CD4-positive, alpha-beta T cell treated with Interferon gamma for 1 hour (primary cell): Measurements from ENCODE around the gene MAGI2.

Experiments
- DNase-seq: peaks from one replicate; pipeline ENCODE4 v3.0.0-alpha.2; 2020

Gene MAGI2

DNA sequence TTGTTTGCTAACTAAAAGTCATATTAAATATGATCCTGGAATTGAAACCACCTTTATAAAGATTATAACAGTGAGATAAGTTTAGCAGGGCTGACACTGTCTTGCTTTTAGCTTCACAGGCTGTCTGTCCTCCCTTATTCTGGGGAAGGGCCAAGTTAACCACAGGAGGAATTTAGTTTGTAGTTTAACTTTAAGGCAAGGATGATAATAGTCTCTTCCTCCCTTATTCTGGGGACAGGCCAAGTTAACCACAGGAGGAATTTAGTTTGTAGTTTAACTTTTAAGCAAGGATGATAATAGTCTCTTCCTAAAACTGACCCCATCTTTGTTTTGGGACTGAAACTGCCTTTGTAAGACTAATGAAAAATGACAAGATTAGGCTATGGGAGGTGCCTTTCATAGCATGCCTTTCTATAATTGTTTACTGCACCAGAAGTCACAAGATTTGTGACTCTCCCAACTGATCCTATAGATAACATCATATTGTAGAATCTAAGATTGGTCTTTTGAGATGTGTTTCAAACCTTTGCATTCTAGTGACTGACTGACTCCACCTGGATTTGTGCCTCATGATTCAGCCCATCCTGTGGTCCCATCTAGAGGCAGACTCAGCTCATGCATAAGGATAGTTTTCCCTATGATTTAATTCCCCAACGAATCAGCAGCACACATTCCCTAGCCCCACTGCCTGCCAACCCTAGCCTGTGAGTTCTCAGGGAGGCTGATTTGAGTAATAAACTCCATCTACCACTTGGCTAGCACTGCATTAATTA is 212.0 kb downstream of the MAGI2 start:
- DNase-seq, result no peak

DNA sequence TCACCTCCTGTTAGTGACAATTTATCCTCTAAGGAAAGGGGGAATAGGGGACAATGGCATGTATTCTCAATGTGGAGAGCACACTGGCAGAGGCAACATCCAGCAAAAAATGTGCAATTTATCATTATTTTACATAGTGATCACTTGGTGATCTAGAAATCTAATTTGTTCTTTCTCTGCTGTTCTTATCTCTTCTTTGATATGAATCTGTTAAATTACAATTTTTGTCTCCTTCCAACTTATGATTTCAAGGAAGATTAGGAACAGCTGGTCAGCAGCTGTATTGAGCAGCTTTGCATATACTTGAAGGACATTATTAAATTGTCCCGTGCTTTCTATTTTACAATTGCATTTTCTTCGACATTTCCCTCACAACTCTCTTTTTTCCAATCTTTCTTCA is 213.1 kb downstream of the MAGI2 start:
- no peak for DNase-seq

DNA sequence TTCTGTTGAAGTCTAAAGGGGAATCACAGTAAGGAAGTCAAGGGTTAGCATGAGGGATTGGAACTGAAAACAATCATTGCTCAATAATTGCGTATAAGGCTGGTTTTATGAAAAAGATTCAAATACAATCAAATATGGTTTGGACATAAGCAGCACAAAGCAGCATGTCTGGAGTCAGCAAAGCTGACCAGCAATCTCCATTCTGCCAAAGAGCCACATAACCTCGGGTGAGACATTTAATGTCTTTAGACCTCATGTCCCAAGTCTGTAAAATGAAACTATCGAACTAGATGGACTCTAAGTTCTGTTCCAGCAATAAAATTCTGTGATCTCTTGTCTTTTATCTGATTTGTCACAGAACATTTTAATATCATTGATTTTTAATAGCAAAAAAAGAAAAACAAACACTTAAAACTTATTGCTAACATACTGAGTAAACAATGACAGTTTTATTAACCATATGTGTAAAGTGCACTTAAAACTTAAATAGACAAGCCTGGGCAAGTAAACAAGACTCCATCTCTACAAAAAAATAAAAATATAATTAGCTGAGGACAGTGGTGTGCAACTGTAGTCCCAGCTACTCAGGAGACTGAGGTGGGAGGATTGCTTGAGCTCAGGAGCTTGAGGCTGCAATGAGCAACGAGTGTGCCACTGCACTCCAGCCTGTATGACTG is 217.0 kb downstream of the MAGI2 start:
- no peak for DNase-seq

- DNase-seq, result no peak
These were observed 226.4 kb downstream of the MAGI2 start for GRCh38 chr7:79227044-79227443.

DNA sequence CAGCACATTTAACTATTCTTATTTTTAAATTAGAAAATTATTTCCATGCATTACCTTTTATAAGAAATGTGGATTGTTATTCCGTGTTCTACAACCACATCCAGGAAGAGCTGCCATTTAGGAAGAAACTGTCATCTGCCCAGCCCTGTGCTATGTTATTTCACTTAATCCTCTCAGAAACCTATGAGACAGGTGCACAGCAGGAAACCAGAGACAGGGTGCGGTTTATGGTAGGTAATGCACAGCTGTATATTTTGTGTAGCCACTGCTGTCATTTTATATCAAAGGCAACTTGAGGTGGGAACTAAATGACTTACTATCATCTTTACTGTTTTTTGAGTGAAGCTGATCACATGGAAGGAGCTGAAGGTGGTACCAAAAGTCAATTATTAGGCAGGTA is 232.3 kb downstream of the MAGI2 start:
- DNase-seq, result no peak

- DNase-seq, result no peak
These were observed 235.4 kb downstream of the MAGI2 start for GRCh38 chr7:79217976-79218626.

GRCh38 chr7:79217468-79217867 is 236.0 kb downstream of the MAGI2 start:
- no peak for DNase-seq

DNA sequence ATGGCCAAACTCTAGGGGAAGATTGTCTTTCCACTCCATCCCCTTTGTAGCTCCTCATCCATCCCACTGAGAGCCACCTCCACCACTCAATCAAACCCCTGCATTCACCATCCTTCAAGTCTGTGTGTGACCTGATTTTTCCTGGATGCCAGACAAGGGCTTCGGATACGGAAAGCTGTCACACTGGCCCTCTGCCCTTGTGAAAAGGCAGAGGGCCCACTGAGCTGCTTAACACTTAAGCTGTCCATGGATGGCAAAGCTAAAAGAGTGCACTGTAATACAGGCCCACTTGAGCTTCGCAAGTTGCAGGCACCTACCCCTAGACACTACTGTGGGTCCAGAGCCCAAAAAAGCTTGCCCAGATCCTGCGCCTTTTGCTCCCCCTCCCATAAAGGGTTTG is 237.2 kb downstream of the MAGI2 start:
- no peak for DNase-seq

DNA sequence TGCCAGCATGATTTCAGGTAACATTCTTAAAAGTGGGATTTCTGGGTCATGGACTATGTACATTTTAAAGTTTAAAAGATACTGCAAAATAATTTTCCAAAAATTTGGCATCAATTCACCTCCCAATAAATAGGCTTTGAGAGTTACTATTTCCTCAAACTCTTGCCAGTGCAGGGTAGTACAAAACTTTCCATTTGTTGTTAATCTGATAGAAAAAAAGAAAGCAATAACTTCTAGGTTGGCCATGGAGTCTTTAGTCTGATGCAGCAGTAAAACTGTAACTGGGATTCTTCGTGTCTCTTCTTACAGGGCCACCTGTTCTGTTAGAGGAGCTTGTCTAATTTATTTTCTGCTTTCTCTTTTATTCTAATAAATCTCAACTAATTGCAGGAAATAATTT is 241.1 kb downstream of the MAGI2 start:
- no peak for DNase-seq

DNA sequence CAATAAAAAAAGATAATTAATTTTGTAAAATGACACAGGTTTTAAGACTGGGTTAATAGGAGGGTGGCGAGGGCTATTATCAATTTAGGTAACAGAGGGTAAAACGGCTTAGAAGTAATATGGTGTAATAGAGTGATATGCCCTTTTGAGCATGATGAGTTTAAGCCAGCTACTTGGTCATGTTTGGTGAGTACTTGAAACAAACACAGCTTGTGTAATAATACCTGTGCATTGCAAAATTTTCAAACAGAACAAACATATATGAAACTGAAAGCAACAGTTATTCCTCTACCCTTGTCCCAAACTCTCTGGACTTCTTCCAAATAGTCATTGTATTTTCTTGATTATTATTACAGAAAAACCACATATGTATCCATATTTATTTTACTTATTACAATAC is 241.7 kb downstream of the MAGI2 start:
- DNase-seq, result no peak

- DNase-seq, result no peak
These were observed 253.5 kb downstream of the MAGI2 start for GRCh38 chr7:79199961-79200360.

DNA sequence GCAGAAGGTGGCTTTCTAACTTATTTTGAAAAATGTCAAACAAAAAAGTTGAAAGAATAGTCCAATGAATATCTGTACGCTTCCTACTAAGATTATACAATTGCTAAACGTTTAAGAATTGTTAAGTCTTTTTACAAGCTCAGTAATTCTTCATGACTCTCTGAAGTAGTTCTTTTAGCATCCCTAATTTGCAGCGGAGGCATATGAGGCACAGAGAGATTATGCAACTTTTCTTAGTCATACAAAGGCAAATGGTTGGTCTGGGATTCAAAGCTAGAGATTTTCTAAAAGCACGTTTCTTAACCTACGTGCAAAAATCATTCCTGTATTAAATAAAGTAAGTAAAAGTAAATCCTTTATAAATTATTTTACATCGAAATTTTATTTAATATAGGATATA is 254.2 kb downstream of the MAGI2 start:
- DNase-seq, result no peak

- DNase-seq, result no peak
These were observed 267.9 kb downstream of the MAGI2 start for GRCh38 chr7:79185605-79186004.

DNA sequence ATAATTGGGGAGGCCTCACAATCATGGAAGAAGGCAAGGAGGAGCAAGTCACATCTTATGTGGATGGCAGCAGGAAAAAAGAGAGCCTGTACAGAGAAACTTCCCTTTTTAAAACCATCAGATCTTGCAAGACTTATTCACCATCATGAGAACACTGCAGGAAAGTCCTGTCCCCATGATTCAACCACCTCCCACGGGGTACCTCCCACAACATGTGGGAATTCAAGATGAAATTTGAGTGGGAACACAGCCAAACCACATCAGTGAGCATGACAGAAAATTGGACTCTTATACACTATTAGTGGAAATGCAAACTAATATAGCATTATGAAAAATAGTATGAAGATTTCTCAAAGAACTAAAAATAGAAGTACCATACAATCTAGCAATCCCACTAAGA is 271.2 kb downstream of the MAGI2 start:
- no peak for DNase-seq

DNA sequence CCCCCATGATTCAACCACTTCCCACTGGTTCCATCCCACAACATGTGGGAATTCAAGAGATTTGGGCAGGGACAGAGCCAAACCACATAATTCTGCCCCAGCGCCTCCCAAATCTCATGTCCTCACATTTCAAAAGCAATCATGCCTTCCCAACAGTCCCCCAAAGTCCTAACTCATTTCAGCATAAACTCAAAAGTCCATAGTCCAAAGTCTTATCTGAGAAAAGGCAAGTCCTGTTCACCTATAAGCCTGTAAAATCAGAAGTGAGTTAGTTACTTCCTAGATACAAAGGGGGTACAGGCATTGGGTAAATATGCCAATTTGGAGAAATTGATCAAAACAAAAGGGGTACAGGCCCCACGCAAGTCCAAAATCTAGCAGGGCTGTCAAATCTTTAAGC is 272.9 kb downstream of the MAGI2 start:
- DNase-seq, result no peak

DNA sequence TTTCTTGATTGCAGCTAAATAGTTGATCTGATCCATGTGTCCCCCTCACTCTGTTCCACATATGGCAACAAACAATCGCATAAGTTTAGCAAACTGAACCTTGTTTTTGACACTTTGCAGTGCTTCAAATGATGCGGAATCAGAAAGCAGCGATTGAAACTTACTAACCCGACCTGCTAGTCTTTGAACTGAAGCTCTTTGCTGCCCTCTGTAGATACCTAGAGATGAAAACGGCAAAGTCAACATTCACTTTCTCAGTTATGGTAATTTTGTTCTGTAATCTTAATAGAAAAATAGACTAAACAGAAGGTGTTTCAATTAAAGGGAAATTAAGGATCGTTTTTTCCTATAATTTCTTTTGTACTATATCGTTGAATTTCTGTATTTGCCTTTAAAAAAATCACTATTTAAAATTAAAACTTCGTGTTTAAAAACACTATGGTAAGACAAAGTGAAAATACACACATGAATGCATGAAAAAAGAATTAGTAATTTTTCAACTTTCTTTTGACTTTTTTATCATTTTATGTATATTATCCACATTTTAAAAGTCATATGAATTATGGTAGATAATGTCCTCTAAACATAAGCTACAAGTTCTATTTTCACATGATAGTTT is 276.5 kb downstream of the MAGI2 start:
- DNase-seq, result no peak

DNA sequence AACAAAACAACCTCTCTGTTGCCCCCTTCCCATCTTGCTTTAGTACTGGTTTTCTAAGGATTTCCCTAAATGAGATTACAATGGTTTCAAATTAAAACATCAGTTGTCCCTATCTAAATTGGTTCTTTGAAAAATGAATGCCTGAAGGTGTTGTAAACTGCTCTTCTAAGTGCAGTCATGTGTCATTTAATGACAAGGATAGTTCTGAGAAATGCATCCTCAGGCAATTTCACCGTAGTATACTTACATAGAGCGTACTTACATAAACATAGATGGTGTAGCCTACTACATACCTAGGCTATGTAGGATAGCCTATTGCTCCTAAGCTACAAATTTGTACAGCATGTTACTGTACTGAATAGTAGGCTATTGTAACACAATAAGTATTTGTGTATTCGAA is 278.1 kb downstream of the MAGI2 start:
- DNase-seq, result no peak

GRCh38 chr7:79165225-79165624 is 288.2 kb downstream of the MAGI2 start:
- no peak for DNase-seq

DNA sequence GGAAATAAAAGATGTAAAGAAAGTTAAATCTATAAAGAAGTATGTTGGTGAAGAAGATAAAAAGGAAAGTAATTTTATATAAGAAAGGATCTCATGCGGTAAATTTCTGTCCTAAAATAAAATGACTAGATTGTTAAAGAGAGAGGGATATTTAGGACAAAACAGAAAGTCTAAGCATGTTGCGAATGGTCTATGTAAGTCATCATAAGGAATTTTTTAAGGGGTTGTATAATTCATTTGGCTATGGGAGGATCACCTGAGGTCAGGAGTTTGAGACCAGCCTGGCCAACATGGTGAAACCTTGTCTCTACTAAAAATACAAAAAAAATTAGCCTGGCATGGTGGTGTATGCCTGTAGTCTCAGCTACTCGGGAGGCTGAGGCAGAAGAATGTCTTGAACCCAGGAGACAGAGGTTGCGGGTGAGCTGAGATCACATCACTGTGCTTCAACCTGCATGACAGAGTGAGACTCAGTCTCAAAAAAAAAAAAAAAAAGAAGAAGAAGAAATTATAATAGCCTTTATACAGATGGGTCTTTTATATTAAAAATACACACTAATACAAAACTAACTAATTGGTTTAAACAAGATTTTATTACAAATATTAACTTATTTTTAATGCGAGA is 294.3 kb downstream of the MAGI2 start:
- DNase-seq, result no peak

- DNase-seq, result no peak
These were observed 296.2 kb downstream of the MAGI2 start for GRCh38 chr7:79157281-79157680.

- no peak for DNase-seq
These were observed 303.6 kb downstream of the MAGI2 start for GRCh38 chr7:79149831-79150230.

DNA sequence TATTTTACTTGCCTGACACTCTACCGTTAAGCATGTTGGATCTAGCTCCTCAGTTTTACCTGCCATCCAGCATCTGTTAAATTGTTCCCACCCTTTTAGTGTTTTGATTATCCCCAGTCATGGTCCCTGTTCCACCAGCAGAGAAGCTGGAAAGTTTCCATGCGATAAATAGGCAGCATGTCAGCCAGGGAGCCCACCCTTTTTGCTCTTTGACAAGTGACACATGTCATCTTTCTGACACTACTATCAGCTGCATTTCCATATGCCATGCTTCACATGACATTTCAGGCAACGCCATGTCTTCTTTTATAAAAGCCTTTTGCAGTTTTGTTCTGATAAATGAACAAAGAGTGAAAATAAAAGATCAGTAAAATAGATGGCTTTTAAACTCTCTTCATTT is 310.8 kb downstream of the MAGI2 start:
- DNase-seq, result no peak

- no peak for DNase-seq
These were observed 312.2 kb downstream of the MAGI2 start for GRCh38 chr7:79141252-79141651.
